GM23248 (cell line): ENCODE measurements around the gene SLC5A1.

Experiments
- EZH2 ChIP-seq: fragments of 200-600 bp; sonication (generic); IDR thresholded peaks from 2 replicates; pipeline ENCODE4 v1.6.1; 2018; ENCODE audit warnings: antibody characterized with exemption, mild to moderate bottlenecking; ENCODE audit not compliant: insufficient read depth, poor library complexity, severe bottlenecking
- EZH2phosphoT487 ChIP-seq: fragments of 200-600 bp; sonication (generic); IDR thresholded peaks from 2 replicates; pipeline ENCODE4 v1.6.1; 2018; ENCODE audit warnings: antibody characterized with exemption, moderate library complexity, mild to moderate bottlenecking, low read depth; ENCODE audit not compliant: insufficient read depth

DNA sequence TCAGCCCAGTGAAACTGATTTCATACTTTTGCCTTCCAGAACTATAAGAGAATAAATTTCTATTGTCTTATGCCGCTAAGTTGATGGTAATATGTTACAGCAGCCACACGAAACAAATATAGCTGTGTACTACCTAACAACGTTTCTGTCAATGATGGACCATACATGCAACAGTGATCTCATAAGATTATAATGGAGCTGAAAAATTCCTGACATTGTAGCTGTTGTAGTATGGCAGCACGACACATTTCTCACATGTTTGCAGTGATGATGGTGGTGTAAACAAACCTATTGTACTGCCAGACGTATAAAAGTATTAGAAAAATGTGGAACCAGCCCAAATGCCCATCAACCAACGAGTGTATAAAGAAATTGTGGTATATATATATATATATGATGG, 5.8 kb upstream of the SLC5A1 start:
- TF ChIP-seq EZH2, result no peak
- TF ChIP-seq EZH2phosphoT487, result no peak
